Measurements from ENCODE around the gene ACBD6.

DNA sequence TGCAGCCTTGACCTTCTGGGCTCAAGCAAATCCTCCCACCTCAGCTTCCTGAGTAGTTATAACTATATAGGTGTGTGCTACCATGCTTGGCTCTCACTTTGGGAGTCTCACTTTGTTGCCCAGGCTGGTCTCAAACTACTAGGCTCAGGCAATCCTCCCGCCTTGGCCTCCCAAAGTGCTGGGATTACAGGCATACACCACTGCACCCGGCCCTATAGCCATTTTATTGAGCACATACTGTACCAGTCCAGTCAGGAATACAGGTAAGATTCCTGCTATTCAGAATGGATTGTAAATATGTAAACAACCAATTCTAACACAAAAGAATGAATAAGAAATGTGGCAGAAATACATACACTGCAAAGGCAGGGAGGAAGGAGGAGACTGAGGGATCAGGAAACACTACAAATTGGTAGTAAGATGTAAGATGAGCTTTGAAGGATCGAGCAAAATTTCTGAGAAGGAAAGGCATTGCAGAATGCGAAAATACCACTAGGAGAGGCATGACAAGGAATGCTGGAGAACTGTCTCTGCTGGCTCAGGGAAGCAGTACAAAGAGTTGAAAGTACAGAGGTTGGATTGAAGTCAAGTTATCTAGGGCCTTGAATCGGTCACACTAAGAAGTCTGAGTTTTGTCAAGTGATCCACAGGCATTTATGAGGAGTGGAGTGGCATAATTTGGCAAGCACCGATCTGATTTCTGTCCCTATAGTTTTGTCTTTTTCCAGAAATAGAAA lies 211.9 kb downstream of the ACBD6 start:
- TF ChIP-seq, protein P1, sequence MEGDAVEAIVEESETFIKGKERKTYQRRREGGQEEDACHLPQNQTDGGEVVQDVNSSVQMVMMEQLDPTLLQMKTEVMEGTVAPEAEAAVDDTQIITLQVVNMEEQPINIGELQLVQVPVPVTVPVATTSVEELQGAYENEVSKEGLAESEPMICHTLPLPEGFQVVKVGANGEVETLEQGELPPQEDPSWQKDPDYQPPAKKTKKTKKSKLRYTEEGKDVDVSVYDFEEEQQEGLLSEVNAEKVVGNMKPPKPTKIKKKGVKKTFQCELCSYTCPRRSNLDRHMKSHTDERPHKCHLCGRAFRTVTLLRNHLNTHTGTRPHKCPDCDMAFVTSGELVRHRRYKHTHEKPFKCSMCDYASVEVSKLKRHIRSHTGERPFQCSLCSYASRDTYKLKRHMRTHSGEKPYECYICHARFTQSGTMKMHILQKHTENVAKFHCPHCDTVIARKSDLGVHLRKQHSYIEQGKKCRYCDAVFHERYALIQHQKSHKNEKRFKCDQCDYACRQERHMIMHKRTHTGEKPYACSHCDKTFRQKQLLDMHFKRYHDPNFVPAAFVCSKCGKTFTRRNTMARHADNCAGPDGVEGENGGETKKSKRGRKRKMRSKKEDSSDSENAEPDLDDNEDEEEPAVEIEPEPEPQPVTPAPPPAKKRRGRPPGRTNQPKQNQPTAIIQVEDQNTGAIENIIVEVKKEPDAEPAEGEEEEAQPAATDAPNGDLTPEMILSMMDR (IDR thresholded peaks at IDR 0.05), result no peak
- TF ChIP-seq POLR2A (IDR thresholded peaks at IDR 0.05) (no peak), EP300 (IDR thresholded peaks at IDR 0.05) (no peak)
